WTC11 (cell line): ENCODE measurements around the gene MAN2B1. TPM values are rescaled to one million over a fixed set of nuclear protein-coding genes. Genes with fewer than 3 reads are reported as not detected.

Experiments
- ATAC-seq: fragments of 200-7000 bp; cut with Tn5 transposase; 2 replicates; pipeline ENCODE4 v1.10.0; 2021; ENCODE audit warnings: mild to moderate bottlenecking, moderate library complexity
- CTCF ChIA-PET: fragments of 300-600 bp; sonication (Branson Sonifier 250); formaldehyde crosslinking; loops from one replicate; lab custom pipeline; 2021; ENCODE audit warnings: antibody characterized with exemption; lab: Charles Lee
- POLR2A ChIA-PET: fragments of 350-600 bp; sonication (Branson Sonifier 250); formaldehyde crosslinking; loops from one replicate; lab custom pipeline; 2021; ENCODE audit warnings: antibody characterized with exemption; lab: Charles Lee
- DNase-seq: peaks from one replicate; pipeline ENCODE4 v3.0.0; 2021; ENCODE audit warnings: low spot score
- H3K27ac Mint-ChIP-seq: 2 replicates; pipeline ENCODE4 v1.8.0; 2021; ENCODE audit warnings: mixed read lengths
- H3K27me3 Mint-ChIP-seq: 2 replicates; pipeline ENCODE4 v1.8.0; 2021; ENCODE audit warnings: low read depth, mild to moderate bottlenecking, moderate library complexity, mixed read lengths
- H3K36me3 Mint-ChIP-seq: 2 replicates; pipeline ENCODE4 v1.8.0; 2021; ENCODE audit warnings: mixed read lengths
- H3K4me1 Mint-ChIP-seq: 2 replicates; pipeline ENCODE4 v1.8.0; 2022; ENCODE audit warnings: mixed read lengths
- H3K4me3 Mint-ChIP-seq: 2 replicates; pipeline ENCODE4 v1.8.0; 2021; ENCODE audit warnings: mild to moderate bottlenecking, moderate library complexity, mixed read lengths
- H3K9me3 Mint-ChIP-seq: 2 replicates; pipeline ENCODE4 v1.8.0; 2021; ENCODE audit warnings: mixed read lengths
- ATF2 ChIP-seq: sonication (generic); formaldehyde crosslinking; IDR thresholded peaks from 2 replicates; pipeline ENCODE4 v1.8.1; 2022; ENCODE audit warnings: low read depth, missing genetic modification reagents, borderline replicate concordance
- EMX1 ChIP-seq: fragments of 250-450 bp; sonication (Bioruptor Pico); IDR thresholded peaks from 2 replicates; pipeline ENCODE4 v1.8.0; 2021; ENCODE audit warnings: mild to moderate bottlenecking
- ESRRA ChIP-seq: sonication (generic); formaldehyde crosslinking; IDR thresholded peaks from 2 replicates; pipeline ENCODE4 v1.8.1; 2022; ENCODE audit warnings: mild to moderate bottlenecking, missing genetic modification reagents, borderline replicate concordance
- GRHL2 ChIP-seq: fragments of 250-450 bp; sonication (Bioruptor Pico); IDR thresholded peaks from 2 replicates; pipeline ENCODE4 v1.8.0; 2022; ENCODE audit warnings: mild to moderate bottlenecking, moderate library complexity; ENCODE audit not compliant: insufficient replicate concordance, severe bottlenecking
- HMGXB4 ChIP-seq: sonication (generic); formaldehyde crosslinking; IDR thresholded peaks from 2 replicates; pipeline ENCODE4 v1.8.1; 2023; ENCODE audit warnings: mild to moderate bottlenecking, moderate library complexity, missing genetic modification reagents
- IRF2 ChIP-seq: sonication (generic); formaldehyde crosslinking; IDR thresholded peaks from 2 replicates; pipeline ENCODE4 v1.8.0; 2022; ENCODE audit warnings: low read depth, missing genetic modification reagents, borderline replicate concordance
- NR1H2 ChIP-seq: sonication (generic); formaldehyde crosslinking; IDR thresholded peaks from 2 replicates; pipeline ENCODE4 v1.9.0; 2021; ENCODE audit warnings: mild to moderate bottlenecking, moderate library complexity, missing genetic modification reagents
- OVOL2 ChIP-seq: fragments of 250-450 bp; sonication (Bioruptor Pico); IDR thresholded peaks from 2 replicates; pipeline ENCODE4 v1.9.0; 2021; ENCODE audit warnings: mild to moderate bottlenecking, borderline replicate concordance
- PRRX2 ChIP-seq: fragments of 250-450 bp; sonication (Bioruptor Pico); IDR thresholded peaks from 2 replicates; pipeline ENCODE4 v1.8.0; 2021; ENCODE audit warnings: mild to moderate bottlenecking
- RELA ChIP-seq: sonication (generic); formaldehyde crosslinking; IDR thresholded peaks from 2 replicates; pipeline ENCODE4 v1.8.1; 2022; ENCODE audit warnings: missing genetic modification reagents, mild to moderate bottlenecking, borderline replicate concordance
- RORB ChIP-seq: fragments of 250-450 bp; sonication (Bioruptor Pico); IDR thresholded peaks from 2 replicates; pipeline ENCODE4 v1.9.0; 2021; ENCODE audit warnings: mild to moderate bottlenecking
- SOX15 ChIP-seq: fragments of 250-450 bp; sonication (Bioruptor Pico); IDR thresholded peaks from 2 replicates; pipeline ENCODE4 v1.9.0; 2021; ENCODE audit warnings: mild to moderate bottlenecking
- ZBTB21 ChIP-seq: sonication (generic); formaldehyde crosslinking; IDR thresholded peaks from 2 replicates; pipeline ENCODE4 v1.8.1; 2023; ENCODE audit warnings: mild to moderate bottlenecking, missing genetic modification reagents, borderline replicate concordance
- ZNF532 ChIP-seq: fragments of 250-450 bp; sonication (Bioruptor Pico); IDR thresholded peaks from 2 replicates; pipeline ENCODE4 v1.9.0; 2021; ENCODE audit warnings: mild to moderate bottlenecking, borderline replicate concordance
- total RNA-seq: library from RNA; stranded (reverse); gene quantifications from 3 replicates; pipeline ENCODE4 v1.2.3, GENCODE V29; 2021
- TF ChIP-seq, protein P1 (sequence below): sonication (generic); formaldehyde crosslinking; IDR thresholded peaks from 2 replicates; pipeline ENCODE4 v1.8.0; 2022; ENCODE audit warnings: mild to moderate bottlenecking, missing genetic modification reagents
- TF ChIP-seq, protein P2 (sequence below): sonication (generic); formaldehyde crosslinking; IDR thresholded peaks from 2 replicates; pipeline ENCODE4 v1.8.0; 2023; ENCODE audit warnings: mild to moderate bottlenecking, missing genetic modification reagents
- TF ChIP-seq, protein P3 (sequence below): sonication (generic); formaldehyde crosslinking; IDR thresholded peaks from 2 replicates; pipeline ENCODE4 v1.8.1; 2023; ENCODE audit warnings: mild to moderate bottlenecking, missing genetic modification reagents, moderate library complexity

The MAN2B1 gene
- total RNA-seq, 1 experiment from 2014 or later: 73.4 TPM

DNA sequence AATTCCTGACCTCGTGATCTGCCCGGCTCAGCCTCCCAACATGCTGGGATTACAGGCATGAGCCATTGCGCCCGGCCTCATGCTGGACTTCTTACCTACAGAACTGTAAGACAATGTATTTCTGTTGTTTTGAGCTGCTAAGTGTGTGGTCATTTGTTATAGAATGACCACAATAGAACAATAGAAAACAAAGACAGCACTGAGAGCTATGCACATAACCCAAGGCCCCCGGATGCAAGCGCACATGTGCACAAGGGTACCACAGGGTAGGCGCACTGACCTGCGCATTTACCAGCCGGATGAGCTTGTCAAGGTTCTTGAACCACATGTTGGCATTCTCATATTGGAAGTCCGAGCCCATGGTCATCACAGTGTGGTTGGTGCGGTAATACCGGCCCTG lies 5.6 kb downstream of the MAN2B1 start:
- Mint-ChIP-seq H3K36me3 (peaks cover 27% of the 10 kb centered on the region), H3K4me1 (peaks cover 13% of the 10 kb centered on the region), H3K27me3 (no peaks in the 10 kb centered on the region), H3K4me3 (no peak overlapping the region), H3K27ac (no peak overlapping the region), H3K9me3 (no peaks in the 10 kb centered on the region)
- ATAC-seq: no peak
- POLR2A ChIA-PET: no interaction called here
- TF ChIP-seq PRRX2 (no peak), NR1H2 (CRISPR knock-in tag) (no peak), EMX1 (no peak), IRF2 (CRISPR knock-in tag) (no peak), GRHL2 (CRISPR knock-in tag) (no peak), RORB (CRISPR knock-in tag) (no peak), SOX15 (CRISPR knock-in tag) (no peak), ZBTB21 (CRISPR knock-in tag) (no peak), HMGXB4 (CRISPR knock-in tag) (no peak), ESRRA (CRISPR knock-in tag) (no peak), RELA (CRISPR knock-in tag) (no peak), ATF2 (CRISPR knock-in tag) (no peak), OVOL2 (CRISPR knock-in tag) (no peak)
- TF ChIP-seq, protein P1, sequence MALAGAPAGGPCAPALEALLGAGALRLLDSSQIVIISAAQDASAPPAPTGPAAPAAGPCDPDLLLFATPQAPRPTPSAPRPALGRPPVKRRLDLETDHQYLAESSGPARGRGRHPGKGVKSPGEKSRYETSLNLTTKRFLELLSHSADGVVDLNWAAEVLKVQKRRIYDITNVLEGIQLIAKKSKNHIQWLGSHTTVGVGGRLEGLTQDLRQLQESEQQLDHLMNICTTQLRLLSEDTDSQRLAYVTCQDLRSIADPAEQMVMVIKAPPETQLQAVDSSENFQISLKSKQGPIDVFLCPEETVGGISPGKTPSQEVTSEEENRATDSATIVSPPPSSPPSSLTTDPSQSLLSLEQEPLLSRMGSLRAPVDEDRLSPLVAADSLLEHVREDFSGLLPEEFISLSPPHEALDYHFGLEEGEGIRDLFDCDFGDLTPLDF: no peak
- TF ChIP-seq, protein P2, sequence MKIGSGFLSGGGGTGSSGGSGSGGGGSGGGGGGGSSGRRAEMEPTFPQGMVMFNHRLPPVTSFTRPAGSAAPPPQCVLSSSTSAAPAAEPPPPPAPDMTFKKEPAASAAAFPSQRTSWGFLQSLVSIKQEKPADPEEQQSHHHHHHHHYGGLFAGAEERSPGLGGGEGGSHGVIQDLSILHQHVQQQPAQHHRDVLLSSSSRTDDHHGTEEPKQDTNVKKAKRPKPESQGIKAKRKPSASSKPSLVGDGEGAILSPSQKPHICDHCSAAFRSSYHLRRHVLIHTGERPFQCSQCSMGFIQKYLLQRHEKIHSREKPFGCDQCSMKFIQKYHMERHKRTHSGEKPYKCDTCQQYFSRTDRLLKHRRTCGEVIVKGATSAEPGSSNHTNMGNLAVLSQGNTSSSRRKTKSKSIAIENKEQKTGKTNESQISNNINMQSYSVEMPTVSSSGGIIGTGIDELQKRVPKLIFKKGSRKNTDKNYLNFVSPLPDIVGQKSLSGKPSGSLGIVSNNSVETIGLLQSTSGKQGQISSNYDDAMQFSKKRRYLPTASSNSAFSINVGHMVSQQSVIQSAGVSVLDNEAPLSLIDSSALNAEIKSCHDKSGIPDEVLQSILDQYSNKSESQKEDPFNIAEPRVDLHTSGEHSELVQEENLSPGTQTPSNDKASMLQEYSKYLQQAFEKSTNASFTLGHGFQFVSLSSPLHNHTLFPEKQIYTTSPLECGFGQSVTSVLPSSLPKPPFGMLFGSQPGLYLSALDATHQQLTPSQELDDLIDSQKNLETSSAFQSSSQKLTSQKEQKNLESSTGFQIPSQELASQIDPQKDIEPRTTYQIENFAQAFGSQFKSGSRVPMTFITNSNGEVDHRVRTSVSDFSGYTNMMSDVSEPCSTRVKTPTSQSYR (CRISPR knock-in tag): no peak
- no peak for DNase-seq
- CTCF ChIA-PET: interaction anchor here (0.7 to 1.7 kb wide), 4 partner anchors 11 to 296 kb away, joined by 3 to 6 read pairs (median 4); partner anchors contain the start of gene ZNF442

- ChIA-PET CTCF (interaction anchor here (0.6 to 3.4 kb wide), 13 partner anchors 9 to 278 kb away, joined by 3 to 38 read pairs (median 4); partner anchors contain the start of genes MAN2B1, WDR83, ZNF490 and ZNF791), POLR2A (interaction anchor here (0.6 to 1.1 kb wide), 2 partner anchors 18 to 44 kb away, joined by 3 to 4 read pairs; no protein-coding TSS in a partner anchor)
- TF ChIP-seq, protein P3, sequence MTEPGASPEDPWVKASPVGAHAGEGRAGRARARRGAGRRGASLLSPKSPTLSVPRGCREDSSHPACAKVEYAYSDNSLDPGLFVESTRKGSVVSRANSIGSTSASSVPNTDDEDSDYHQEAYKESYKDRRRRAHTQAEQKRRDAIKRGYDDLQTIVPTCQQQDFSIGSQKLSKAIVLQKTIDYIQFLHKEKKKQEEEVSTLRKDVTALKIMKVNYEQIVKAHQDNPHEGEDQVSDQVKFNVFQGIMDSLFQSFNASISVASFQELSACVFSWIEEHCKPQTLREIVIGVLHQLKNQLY: no peak
- TF ChIP-seq RELA (CRISPR knock-in tag) (no peak), GRHL2 (CRISPR knock-in tag) (no peak), ZNF532 (CRISPR knock-in tag) (no peak)
- ATAC-seq: no peak
- Mint-ChIP-seq H3K4me3 (no peak overlapping the region), H3K27me3 (no peaks in the 10 kb centered on the region), H3K9me3 (no peaks in the 10 kb centered on the region), H3K27ac (no peak overlapping the region), H3K36me3 (peaks cover 38% of the 10 kb centered on the region), H3K4me1 (peaks cover 6% of the 10 kb centered on the region)
- DNase-seq: no peak
These were observed 8.6 kb downstream of the MAN2B1 start for GRCh38 chr19:12657966-12658365.
